GM12878 (cell line): ENCODE data around the gene QRFP. TPM values are rescaled to one million over a fixed set of nuclear protein-coding genes. Genes with fewer than 3 reads are reported as not detected.

Experiments used
- ATAC-seq: fragments of 200-7000 bp; cut with Tn5 transposase; 3 replicates; pipeline ENCODE4 v1.9.1; 2020; ENCODE audit warnings: mild to moderate bottlenecking, moderate library complexity
- BruUV-seq: library from RNA; stranded (reverse); fragments of 400-500 nt; replicated peaks from 2 replicates; lab custom pipeline; 2021; lab: Mats Ljungman, UMichigan
- CTCF ChIA-PET: fragments of 300-600 bp; sonication (Branson Sonifier 250); formaldehyde crosslinking; extraction: SDS; loops from one replicate; lab custom pipeline; 2021; ENCODE audit warnings: inconsistent platforms; lab: Yijun Ruan, JAX
- POLR2A ChIA-PET: fragments of 350-600 bp; formaldehyde crosslinking; extraction: SDS; loops from one replicate; lab custom pipeline; 2021; ENCODE audit warnings: inconsistent platforms; lab: Charles Lee
- RAD21 ChIA-PET: fragments of 300-600 bp; sonication (Branson Sonifier 250); formaldehyde crosslinking; loops from one replicate; lab custom pipeline; 2023; ENCODE audit warnings: antibody characterized with exemption; ENCODE audit not compliant: unreplicated experiment; lab: Charles Lee
- SMC1A ChIA-PET: fragments of 300-600 bp; sonication (Branson Sonifier 250); formaldehyde crosslinking; loops from one replicate; lab custom pipeline; 2023; ENCODE audit not compliant: unreplicated experiment, uncharacterized antibody; lab: Charles Lee
- DNase-seq: peaks from one replicate; pipeline ENCODE4 v3.0.0-alpha.2; 2011; ENCODE audit warnings: low read depth, low spot score
- FAIRE-seq: peaks from 3 replicates; lab custom pipeline; 2011; peaks lifted over from hg19 to GRCh38; lab: Jason Lieb, UNC
- H2AFZ ChIP-seq: 2 replicates; pipeline ENCODE4 v1.6.0; 2011; ENCODE audit warnings: low read depth, low read length, control low read depth; ENCODE audit not compliant: control insufficient read depth
- H3K27ac ChIP-seq: 2 replicates; pipeline ENCODE4 v1.5.1; 2011; ENCODE audit warnings: control low read depth; ENCODE audit not compliant: control insufficient read depth, insufficient read depth
- H3K27me3 ChIP-seq, 2 experiments: replicated peaks in 1 of 2; 2 replicates each; pipeline versions ENCODE4 v1.6.0 to v1.6.1; 2011; ENCODE audit warnings: low read length in 1 of 2; ENCODE audit not compliant: control insufficient read depth in 2 of 2, insufficient read depth in 2 of 2
- H3K36me3 ChIP-seq, 2 experiments: 2 replicates each; pipeline ENCODE4 v1.5.1; 2011; ENCODE audit warnings: low read length in 1 of 2; ENCODE audit not compliant: control insufficient read depth in 2 of 2, insufficient read depth in 2 of 2
- H3K4me1 ChIP-seq: 2 replicates; pipeline ENCODE4 v1.6.1; 2011; ENCODE audit warnings: mild to moderate bottlenecking, low read length, moderate library complexity, mixed read lengths; ENCODE audit not compliant: control insufficient read depth, insufficient read depth
- H3K4me2 ChIP-seq: 2 replicates; pipeline ENCODE4 v1.6.0; 2011; ENCODE audit warnings: control low read depth; ENCODE audit not compliant: control insufficient read depth, insufficient read depth
- H3K4me3 ChIP-seq: fragments of 200-600 bp; sonication (generic); 2 replicates; pipeline ENCODE4 v1.5.1; 2016
- H3K79me2 ChIP-seq: 2 replicates; pipeline ENCODE4 v1.6.0; 2011; ENCODE audit warnings: low read length; ENCODE audit not compliant: control insufficient read depth, insufficient read depth
- H3K9ac ChIP-seq: 2 replicates; pipeline ENCODE4 v1.8.0; 2011; ENCODE audit warnings: low read length, control low read depth, mixed read lengths; ENCODE audit not compliant: control insufficient read depth, insufficient read depth
- H3K9me3 ChIP-seq: replicated peaks from 3 replicates; pipeline ENCODE4 v1.5.1; 2011; ENCODE audit warnings: mild to moderate bottlenecking, low read length; ENCODE audit not compliant: control insufficient read depth, insufficient read depth
- H4K20me1 ChIP-seq: 2 replicates; pipeline ENCODE4 v1.6.0; 2011; ENCODE audit not compliant: control insufficient read depth, insufficient read depth
- ATF7 ChIP-seq: fragments of 450-650 bp; IDR thresholded peaks from 2 replicates; pipeline ENCODE4 v1.6.1; 2016; ENCODE audit warnings: low read depth, mild to moderate bottlenecking
- BMI1 ChIP-seq: fragments of 450-650 bp; IDR thresholded peaks from 2 replicates; pipeline ENCODE4 v1.6.1; 2016; ENCODE audit warnings: mild to moderate bottlenecking, moderate library complexity, borderline replicate concordance
- CREB1 ChIP-seq: IDR thresholded peaks from 2 replicates; pipeline ENCODE4 v1.6.1; 2012; ENCODE audit warnings: low read depth, mild to moderate bottlenecking, inconsistent platforms
- IKZF1 ChIP-seq: fragments of 450-650 bp; conservative IDR thresholded peaks from 2 replicates; pipeline ENCODE4 v1.6.1; 2017; ENCODE audit warnings: antibody characterized with exemption, mild to moderate bottlenecking
- MEF2B ChIP-seq: fragments of 450-650 bp; IDR thresholded peaks from 2 replicates; pipeline ENCODE4 v1.6.1; 2018; ENCODE audit warnings: mild to moderate bottlenecking, moderate library complexity; ENCODE audit not compliant: partially characterized antibody, poor library complexity, severe bottlenecking
- MTA2 ChIP-seq: fragments of 450-650 bp; IDR thresholded peaks from 2 replicates; pipeline ENCODE4 v1.6.1; 2016; ENCODE audit warnings: low read depth, mild to moderate bottlenecking, moderate library complexity
- POLR2A ChIP-seq: IDR thresholded peaks from 2 replicates; pipeline ENCODE4 v1.6.1; 2011; ENCODE audit warnings: low read depth, mild to moderate bottlenecking, low read length
- PRDM15 ChIP-seq: fragments of 450-650 bp; formaldehyde crosslinking; IDR thresholded peaks from 2 replicates; pipeline ENCODE4 v1.4.0; 2020; ENCODE audit warnings: mild to moderate bottlenecking, moderate library complexity
- RB1 ChIP-seq: fragments of 450-650 bp; formaldehyde crosslinking; IDR thresholded peaks from 2 replicates; pipeline ENCODE4 v1.6.1; 2017; ENCODE audit warnings: mild to moderate bottlenecking, borderline replicate concordance
- RBBP5 ChIP-seq: fragments of 200-600 bp; sonication (generic); conservative IDR thresholded peaks from 2 replicates; pipeline ENCODE4 v1.6.1; 2016
- SMARCA5 ChIP-seq: fragments of 450-650 bp; IDR thresholded peaks from 2 replicates; pipeline ENCODE4 v1.6.1; 2017; ENCODE audit warnings: mild to moderate bottlenecking
- SRF ChIP-seq, 2 experiments: IDR thresholded peaks; 2 replicates each; pipeline ENCODE4 v1.6.1; 2011; ENCODE audit warnings: low read depth in 2 of 2, low read length in 2 of 2, mild to moderate bottlenecking in 1 of 2, moderate library complexity in 1 of 2
- TCF3 ChIP-seq: IDR thresholded peaks from 2 replicates; pipeline ENCODE4 v1.6.1; 2012; ENCODE audit warnings: low read depth, mild to moderate bottlenecking, low read length, borderline replicate concordance; ENCODE audit not compliant: insufficient read depth
- YBX1 ChIP-seq: fragments of 450-650 bp; IDR thresholded peaks from 2 replicates; pipeline ENCODE4 v1.6.1; 2016; ENCODE audit warnings: antibody characterized with exemption
- ZBED1 ChIP-seq: IDR thresholded peaks from 2 replicates; pipeline ENCODE4 v1.6.1; 2016; ENCODE audit warnings: borderline replicate concordance
- ZZZ3 ChIP-seq: IDR thresholded peaks from 2 replicates; pipeline ENCODE4 v1.6.1; 2011; ENCODE audit warnings: low read depth; ENCODE audit not compliant: control insufficient read depth, insufficient read length
- WGBS: methylation state at CpG from one replicate; pipeline ENCODE4 v1.1.6; 2016; ENCODE audit warnings: low lambda C conversion rate; ENCODE audit not compliant: insufficient replicate concordance, insufficient coverage; ENCODE audit errors: missing lambda C conversion rate; 5-methylcytosine and 5-hydroxymethylcytosine counted together
- in situ Hi-C: fragments of 300-500 bp; cut with MboI; formaldehyde crosslinking; loops from 9 replicates; pipeline ENCODE4 v1.14.3; 2018; ENCODE audit warnings: mixed read lengths
- intact Hi-C: fragments of 100-400 bp; cut with micrococcal nuclease; formaldehyde crosslinking; loops from one replicate; pipeline ENCODE4 v1.14.2; 2022; ENCODE audit not compliant: unreplicated experiment
- polyA plus RNA-seq, 11 experiments: library from polyadenylated mRNA; depleted of rRNA in 4 of 11; unstranded in 6 of 11; stranded (reverse) in 5 of 11; fragments of >200 nt; fragmentation: Nextera tagmentation in 4 of 11; fragmentation: Illumina TruSeq in 1 of 11; extraction: Ambion mirVana in 4 of 11; extraction: Trizol in 1 of 11; gene quantifications; 1 replicate in 1 of 11; 2 replicates in 10 of 11; pipeline versions ENCODE4 v1.2.1 to v1.2.3, GENCODE V29; 2011 to 2016; ENCODE audit warnings: inconsistent platforms in 2 of 11, missing spikeins in 2 of 11, low read depth in 1 of 11
- total RNA-seq, 4 experiments: library from RNA; depleted of rRNA in 3 of 4; stranded (reverse); fragments of >200 nt in 3 of 4; fragmentation: Illumina TruSeq in 1 of 4; extraction: Trizol in 1 of 4; gene quantifications; 2 replicates each; pipeline versions ENCODE4 v1.2.1 to v1.2.3, GENCODE V29; 2013 to 2021

Gene QRFP
- total and polyA plus RNA-seq, 10 of the 15 experiments (the other 5 are each of a cell fraction or from before 2014, with no cell fraction given) = not detected

GRCh38 chr9:130892477-130893304 is 3.9 kb downstream of the QRFP start:
- in situ Hi-C loops = no loop called here
- H2AFZ ChIP-seq = no peak overlapping the region
- no peak for FAIRE-seq
- no peak for TF ChIP-seq POLR2A
- no peak for TF ChIP-seq SRF (IDR thresholded peaks at IDR 0.05; ENCODE audit: low read depth in 2 of 2, low read length in 2 of 2)
- TF ChIP-seq ZBED1 = no peak
- no peak for TF ChIP-seq MTA2
- no peak for TF ChIP-seq MEF2B
- no peak for TF ChIP-seq PRDM15 (CRISPR knock-in tag)
- no peak for TF ChIP-seq RBBP5
- no peak for TF ChIP-seq BMI1
- TF ChIP-seq ZZZ3 = no peak
- no peak for TF ChIP-seq TCF3
- no peak for TF ChIP-seq CREB1
- no peak for TF ChIP-seq IKZF1
- TF ChIP-seq SMARCA5 = no peak
- no peak for TF ChIP-seq ATF7
- TF ChIP-seq YBX1 = no peak
- TF ChIP-seq RB1 = no peak
- TF ChIP-seq, all 136 proteins: peak for 0
- Histone ChIP-seq H3K9ac (no peak overlapping the region), H4K20me1 (no peaks in the 10 kb centered on the region), H3K4me1 (no peaks in the 10 kb centered on the region), H3K4me2 (no peak overlapping the region), H3K4me3 (no peak overlapping the region), H3K36me3 (peaks cover 2 to 6% of the 10 kb centered on the region in 2 experiments), H3K27ac (no peak overlapping the region), H3K79me2 (no peaks in the 10 kb centered on the region), H3K9me3 (no peaks in the 10 kb centered on the region), H3K27me3 (no peaks in the 10 kb centered on the region)
- no peak for ATAC-seq
- POLR2A ChIA-PET = no interaction called here
- no TSS peak for BruUV-seq
- no peak for DNase-seq
- CTCF ChIA-PET = interaction anchor here (0.8 kb wide), 2 partner anchors 23 to 136 kb away, joined by 3 to 5 read pairs; no protein-coding TSS in a partner anchor
- 92% methylated on average over 24 of the region's 24 CpGs for WGBS
- SMC1A ChIA-PET = no interaction called here
- intact Hi-C loops = no loop called here
- RAD21 ChIA-PET = interaction anchor here (1.0 kb wide), 1 partner anchor 23 kb away, joined by 3 read pairs; no protein-coding TSS in a partner anchor
